Panc1 (cell line): ENCODE measurements around the gene STMN1.

ENCODE experiments used
- TCF7L2 ChIP-seq: IDR thresholded peaks from 2 replicates; pipeline ENCODE4 v1.6.1; 2011; ENCODE audit warnings: mild to moderate bottlenecking, low read depth, low read length, inconsistent platforms
- TF ChIP-seq, protein P1 (sequence below): fragments of 450-650 bp; IDR thresholded peaks from 2 replicates; pipeline ENCODE4 v1.5.1; 2017; ENCODE audit warnings: mild to moderate bottlenecking

DNA sequence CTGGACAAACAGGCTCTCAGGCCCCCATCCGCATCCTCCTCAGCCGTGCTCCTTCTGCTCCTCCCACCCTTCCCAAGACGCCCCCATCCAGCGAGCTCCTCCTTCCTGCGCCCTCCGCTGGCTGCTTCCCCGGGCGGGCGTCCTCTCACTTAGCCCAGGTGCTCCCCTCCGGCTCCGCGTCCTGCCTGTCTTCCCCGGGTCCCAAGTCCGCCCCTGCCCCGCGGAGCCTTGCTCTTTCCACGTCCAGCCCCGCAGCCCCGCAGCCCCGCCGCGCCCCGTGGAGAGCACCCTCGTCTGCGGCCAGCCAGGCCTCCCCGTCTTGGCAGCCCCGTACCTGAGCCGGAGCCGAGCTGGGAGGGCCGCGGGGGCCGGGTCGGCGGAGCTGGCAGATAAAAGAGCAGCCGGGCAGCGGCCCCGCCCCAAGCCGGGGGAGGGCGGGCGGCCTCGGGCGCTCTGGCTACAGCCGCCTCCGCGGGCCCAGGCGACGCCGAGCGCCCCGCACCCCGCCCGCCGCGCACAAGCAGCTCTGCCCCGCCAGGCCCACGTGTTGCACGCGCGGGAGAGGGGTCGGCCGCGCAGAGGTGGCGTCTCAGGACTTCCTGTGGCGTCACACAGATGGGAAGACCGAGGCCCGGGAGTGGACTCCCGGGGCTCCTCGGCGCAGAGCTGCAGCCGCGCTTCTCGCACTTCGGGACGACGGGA lies 30.9 kb downstream of the STMN1 start, which contains the start of gene PAQR7:
- TF ChIP-seq, protein P1, sequence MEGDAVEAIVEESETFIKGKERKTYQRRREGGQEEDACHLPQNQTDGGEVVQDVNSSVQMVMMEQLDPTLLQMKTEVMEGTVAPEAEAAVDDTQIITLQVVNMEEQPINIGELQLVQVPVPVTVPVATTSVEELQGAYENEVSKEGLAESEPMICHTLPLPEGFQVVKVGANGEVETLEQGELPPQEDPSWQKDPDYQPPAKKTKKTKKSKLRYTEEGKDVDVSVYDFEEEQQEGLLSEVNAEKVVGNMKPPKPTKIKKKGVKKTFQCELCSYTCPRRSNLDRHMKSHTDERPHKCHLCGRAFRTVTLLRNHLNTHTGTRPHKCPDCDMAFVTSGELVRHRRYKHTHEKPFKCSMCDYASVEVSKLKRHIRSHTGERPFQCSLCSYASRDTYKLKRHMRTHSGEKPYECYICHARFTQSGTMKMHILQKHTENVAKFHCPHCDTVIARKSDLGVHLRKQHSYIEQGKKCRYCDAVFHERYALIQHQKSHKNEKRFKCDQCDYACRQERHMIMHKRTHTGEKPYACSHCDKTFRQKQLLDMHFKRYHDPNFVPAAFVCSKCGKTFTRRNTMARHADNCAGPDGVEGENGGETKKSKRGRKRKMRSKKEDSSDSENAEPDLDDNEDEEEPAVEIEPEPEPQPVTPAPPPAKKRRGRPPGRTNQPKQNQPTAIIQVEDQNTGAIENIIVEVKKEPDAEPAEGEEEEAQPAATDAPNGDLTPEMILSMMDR = no peak
- TF ChIP-seq TCF7L2 = peak; percentile 90
